Neuron (in vitro differentiated cells): ENCODE measurements around the gene CCNY.

Experiments
- H2AFZ ChIP-seq: one replicate; pipeline ENCODE4 v1.6.1; 2013; ENCODE audit warnings: low read depth, mild to moderate bottlenecking, inconsistent platforms, low read length, moderate library complexity
- H3K27me3 ChIP-seq: one replicate; pipeline ENCODE4 v1.6.1; 2013; ENCODE audit warnings: low read length; ENCODE audit not compliant: insufficient read depth
- H3K36me3 ChIP-seq: one replicate; pipeline ENCODE4 v1.6.1; 2013; ENCODE audit warnings: low read length; ENCODE audit not compliant: insufficient read depth
- H3K4me1 ChIP-seq: one replicate; pipeline ENCODE4 v1.6.1; 2013; ENCODE audit warnings: low read length; ENCODE audit not compliant: insufficient read depth
- H3K4me3 ChIP-seq: 2 replicates; pipeline ENCODE4 v1.5.1; 2013; ENCODE audit warnings: mild to moderate bottlenecking, low read length, moderate library complexity
- H3K9me3 ChIP-seq: one replicate; pipeline ENCODE4 v1.6.1; 2013; ENCODE audit warnings: low read length

CCNY gene

DNA sequence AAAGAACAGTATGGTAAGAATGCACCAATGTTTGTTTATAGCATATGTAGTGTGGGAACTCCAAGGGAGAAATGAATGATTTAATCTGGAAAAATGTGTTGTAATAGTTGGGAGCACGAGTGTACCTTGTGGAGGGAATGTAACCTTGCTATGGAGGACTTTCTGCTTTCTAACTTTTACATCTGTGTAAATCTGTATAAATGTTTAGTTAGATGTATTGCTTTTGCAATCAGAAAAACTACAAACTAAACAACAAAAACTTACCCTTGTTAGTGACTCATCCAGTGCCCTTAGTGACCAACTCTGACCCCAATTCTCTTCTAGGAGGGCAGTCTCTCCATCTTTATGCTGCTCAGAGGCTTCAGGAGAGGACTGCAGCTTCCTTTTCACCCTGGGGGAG is 89.3 kb downstream of the CCNY start:
- peaks cover 62% of the 10 kb centered on the region for H3K4me1 ChIP-seq

DNA sequence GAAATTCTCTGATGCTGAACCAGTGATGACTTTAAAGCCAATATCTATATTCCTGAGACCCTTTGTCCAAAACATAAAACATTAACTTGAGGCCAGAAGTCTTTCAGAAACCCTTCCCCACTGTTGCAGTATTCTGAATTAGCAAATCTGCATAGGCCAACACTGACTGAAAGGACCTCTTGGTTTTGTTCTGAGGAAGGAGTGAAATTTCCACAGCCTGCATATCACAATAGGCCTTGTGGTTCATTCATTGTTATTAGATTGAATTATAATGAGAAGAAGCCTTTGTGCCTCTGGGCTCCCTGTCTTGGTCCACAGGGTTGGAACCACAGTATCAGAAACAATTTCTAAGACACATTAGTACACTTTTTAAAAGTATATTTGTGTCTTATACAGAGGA is 90.3 kb downstream of the CCNY start:
- no peaks in the 10 kb centered on the region for H3K36me3 ChIP-seq
- peaks cover 56% of the 10 kb centered on the region for H3K4me1 ChIP-seq
- H3K27me3 ChIP-seq, result no peaks in the 10 kb centered on the region
- no peak overlapping the region for H3K4me3 ChIP-seq
- no peak overlapping the region for H2AFZ ChIP-seq
- no peaks in the 10 kb centered on the region for H3K9me3 ChIP-seq

More for the DNA sequence above, 89.3 kb downstream of the CCNY start:
- H3K4me3 ChIP-seq, result no peak overlapping the region
- no peak overlapping the region for H2AFZ ChIP-seq
- no peaks in the 10 kb centered on the region for H3K9me3 ChIP-seq
- H3K27me3 ChIP-seq, result no peaks in the 10 kb centered on the region
- no peaks in the 10 kb centered on the region for H3K36me3 ChIP-seq

DNA sequence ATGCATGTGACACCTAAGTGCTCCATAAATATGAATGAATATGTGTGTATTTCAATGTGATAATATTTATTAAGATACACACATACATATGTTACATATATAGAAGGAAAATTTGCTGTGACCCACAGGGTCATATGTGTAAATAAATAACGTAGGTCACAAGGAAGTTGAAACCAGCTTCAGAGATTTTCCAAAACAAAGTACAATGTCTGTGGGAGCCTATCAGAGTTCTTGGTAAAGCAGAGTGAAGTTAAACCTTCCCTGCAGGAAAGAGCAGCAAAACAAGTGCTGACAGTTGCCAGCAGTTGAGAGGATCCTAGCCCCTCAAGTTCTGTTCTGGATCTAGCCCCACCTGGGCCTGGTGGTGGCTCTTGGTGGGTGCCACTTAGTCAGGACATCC is 91.2 kb downstream of the CCNY start:
- Histone ChIP-seq H3K4me3 (no peak overlapping the region), H2AFZ (no peak overlapping the region), H3K4me1 (peaks cover 48% of the 10 kb centered on the region), H3K9me3 (no peaks in the 10 kb centered on the region), H3K27me3 (no peaks in the 10 kb centered on the region), H3K36me3 (no peaks in the 10 kb centered on the region)

DNA sequence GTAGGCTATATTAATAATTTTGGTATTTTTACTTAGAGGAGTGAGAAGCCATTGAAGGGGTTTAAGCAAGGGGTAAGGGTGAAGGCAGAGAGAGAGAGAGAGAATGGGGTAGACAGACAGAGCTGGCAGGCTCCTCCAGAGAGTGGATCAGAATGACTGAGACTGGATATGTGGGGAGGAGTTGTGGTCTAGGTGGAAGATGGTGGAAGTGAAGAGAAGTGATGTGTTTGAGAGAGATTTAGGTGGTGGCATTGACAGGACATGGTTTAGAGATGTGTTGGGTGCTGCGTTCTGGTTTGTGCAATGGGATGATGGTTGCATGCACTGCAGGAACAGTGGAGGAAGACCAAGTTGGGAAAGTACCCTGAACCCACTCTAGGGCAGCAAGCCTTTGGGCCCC is 92.2 kb downstream of the CCNY start:
- H3K4me3 ChIP-seq, result no peak overlapping the region

DNA sequence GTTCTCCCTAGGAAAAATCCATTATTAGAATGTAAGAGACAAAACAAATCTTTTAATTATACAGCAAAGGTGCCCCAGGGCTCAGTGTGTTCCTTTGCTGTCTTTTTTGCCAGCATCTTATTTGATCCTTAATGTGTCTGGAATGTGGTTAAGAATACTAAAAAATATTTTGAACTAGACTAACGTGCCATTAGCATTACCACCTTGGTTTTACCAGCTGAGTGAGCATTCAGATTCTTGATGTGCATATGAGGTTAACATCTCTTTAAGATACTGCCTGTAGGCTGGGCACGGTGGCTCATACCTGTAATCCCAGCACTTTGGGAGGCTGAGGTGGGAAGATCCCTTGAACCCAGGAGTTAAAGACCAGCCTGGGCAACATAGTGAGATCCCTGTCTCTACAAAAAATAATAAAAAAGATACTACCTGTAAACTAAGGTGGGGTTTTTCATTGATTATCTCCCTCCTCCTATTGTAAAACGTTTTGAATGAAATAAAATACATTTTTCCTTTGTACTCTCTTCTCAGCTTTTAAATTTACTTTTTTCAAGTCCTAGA is 96.6 kb downstream of the CCNY start:
- no peaks in the 10 kb centered on the region for H3K27me3 ChIP-seq
- H3K9me3 ChIP-seq, result peaks cover 2% of the 10 kb centered on the region
- H2AFZ ChIP-seq, result no peak overlapping the region
- H3K4me3 ChIP-seq, result no peak overlapping the region
- H3K4me1 ChIP-seq, result peaks cover 4% of the 10 kb centered on the region
- no peaks in the 10 kb centered on the region for H3K36me3 ChIP-seq

More for the DNA sequence above, 92.2 kb downstream of the CCNY start:
- Histone ChIP-seq H3K27me3 (no peaks in the 10 kb centered on the region), H2AFZ (no peak overlapping the region), H3K4me1 (peaks cover 38% of the 10 kb centered on the region), H3K9me3 (no peaks in the 10 kb centered on the region), H3K36me3 (no peaks in the 10 kb centered on the region)

DNA sequence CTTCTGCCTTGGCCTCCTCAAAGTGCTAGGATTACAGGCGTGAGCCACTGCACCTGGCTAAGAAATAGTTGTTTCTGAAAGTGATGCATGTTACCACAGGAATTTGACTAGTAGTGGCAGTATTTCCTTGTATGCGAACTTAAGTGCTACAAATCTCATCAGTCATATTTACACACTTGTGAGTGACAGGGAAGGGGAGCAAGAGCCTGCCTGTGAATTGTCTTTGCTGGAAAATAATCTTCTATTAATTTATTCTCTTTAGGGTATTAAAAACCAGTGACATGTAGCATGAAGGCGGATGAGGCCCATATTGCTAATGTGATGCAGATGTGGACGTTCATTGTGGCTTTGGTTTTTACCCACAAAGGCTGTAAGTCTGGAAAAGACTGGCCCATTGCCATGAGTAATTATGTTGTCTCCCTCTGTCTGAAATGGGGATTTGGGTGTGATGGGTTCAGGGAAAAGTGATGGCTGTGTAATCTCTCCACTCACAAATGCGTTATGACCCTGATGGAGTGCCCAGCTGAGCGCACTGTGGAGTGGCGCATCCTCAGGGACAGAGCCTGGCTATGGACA is 97.6 kb downstream of the CCNY start:
- no peak overlapping the region for H2AFZ ChIP-seq
- H3K4me3 ChIP-seq, result no peak overlapping the region
- H3K4me1 ChIP-seq, result peaks cover 4% of the 10 kb centered on the region
- no peaks in the 10 kb centered on the region for H3K27me3 ChIP-seq
- H3K36me3 ChIP-seq, result no peaks in the 10 kb centered on the region
- H3K9me3 ChIP-seq, result peaks cover 2% of the 10 kb centered on the region

DNA sequence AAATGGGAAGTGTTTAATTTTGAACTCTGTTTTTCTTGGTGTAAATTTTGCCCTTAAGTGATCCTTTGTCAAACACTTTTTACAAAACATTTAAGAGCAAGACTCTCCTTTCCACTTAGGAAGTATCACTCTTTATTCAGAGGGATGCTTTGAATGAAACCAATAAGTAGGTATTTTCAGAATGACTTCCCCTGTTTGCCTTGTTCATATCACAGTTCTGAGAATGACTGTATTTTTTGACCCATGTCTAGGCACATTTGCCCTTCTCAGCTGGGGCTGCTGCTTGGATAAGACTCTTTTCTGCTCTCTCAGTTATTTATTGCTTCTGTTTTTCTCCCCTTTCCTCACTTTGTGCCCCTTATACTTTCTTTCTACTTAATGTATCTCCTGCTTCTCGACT is 98.2 kb downstream of the CCNY start:
- no peaks in the 10 kb centered on the region for H3K36me3 ChIP-seq
- H2AFZ ChIP-seq, result no peak overlapping the region
- peaks cover 4% of the 10 kb centered on the region for H3K4me1 ChIP-seq
- H3K27me3 ChIP-seq, result no peaks in the 10 kb centered on the region
- no peak overlapping the region for H3K4me3 ChIP-seq
- peaks cover 2% of the 10 kb centered on the region for H3K9me3 ChIP-seq

DNA sequence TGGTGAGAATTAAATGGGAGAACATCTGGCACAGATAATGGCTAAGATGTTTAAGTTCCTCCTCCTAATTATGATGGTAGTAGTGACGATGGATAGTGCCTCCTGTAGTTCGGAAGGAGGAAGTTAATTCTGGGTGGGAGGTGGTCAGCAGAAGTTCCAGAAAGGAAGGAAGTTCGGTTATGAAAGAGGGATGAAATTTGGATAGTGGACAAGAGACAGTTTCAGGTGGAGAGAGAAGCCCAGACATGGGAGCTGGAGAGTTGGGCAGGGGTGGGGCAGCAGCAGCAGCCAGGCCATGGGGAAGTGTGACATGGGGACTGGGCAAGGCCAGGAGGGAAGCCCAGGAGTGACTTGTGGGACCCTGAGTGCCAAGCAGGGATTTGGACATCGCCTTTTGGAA is 99.5 kb downstream of the CCNY start:
- Histone ChIP-seq H3K36me3 (no peaks in the 10 kb centered on the region), H2AFZ (no peak overlapping the region), H3K4me1 (peaks cover 4% of the 10 kb centered on the region), H3K9me3 (peaks cover 2% of the 10 kb centered on the region), H3K4me3 (no peak overlapping the region), H3K27me3 (no peaks in the 10 kb centered on the region)

DNA sequence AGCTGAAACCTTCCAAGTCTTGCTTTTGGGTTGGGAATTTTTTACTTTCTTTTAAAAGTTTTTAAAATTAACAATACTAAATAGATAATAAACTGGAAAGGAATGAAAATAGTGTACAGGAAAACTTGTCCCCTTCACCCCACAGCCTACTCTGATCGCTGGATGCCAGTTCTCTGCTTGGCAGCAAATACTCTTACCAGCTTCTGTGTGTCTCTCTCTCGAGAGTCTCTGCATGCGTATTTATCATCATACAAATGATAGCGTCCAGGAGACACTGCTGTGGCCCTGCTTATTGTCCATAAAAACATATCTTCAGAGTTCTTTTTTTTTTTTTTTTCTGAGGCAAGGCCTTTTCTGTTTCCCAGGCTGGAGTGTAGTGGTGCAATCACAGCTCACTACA is 101.5 kb downstream of the CCNY start:
- H3K36me3 ChIP-seq, result no peaks in the 10 kb centered on the region
- H2AFZ ChIP-seq, result no peak overlapping the region
- no peaks in the 10 kb centered on the region for H3K27me3 ChIP-seq
- H3K4me3 ChIP-seq, result no peak overlapping the region
- peaks cover 2% of the 10 kb centered on the region for H3K9me3 ChIP-seq
- no peaks in the 10 kb centered on the region for H3K4me1 ChIP-seq

DNA sequence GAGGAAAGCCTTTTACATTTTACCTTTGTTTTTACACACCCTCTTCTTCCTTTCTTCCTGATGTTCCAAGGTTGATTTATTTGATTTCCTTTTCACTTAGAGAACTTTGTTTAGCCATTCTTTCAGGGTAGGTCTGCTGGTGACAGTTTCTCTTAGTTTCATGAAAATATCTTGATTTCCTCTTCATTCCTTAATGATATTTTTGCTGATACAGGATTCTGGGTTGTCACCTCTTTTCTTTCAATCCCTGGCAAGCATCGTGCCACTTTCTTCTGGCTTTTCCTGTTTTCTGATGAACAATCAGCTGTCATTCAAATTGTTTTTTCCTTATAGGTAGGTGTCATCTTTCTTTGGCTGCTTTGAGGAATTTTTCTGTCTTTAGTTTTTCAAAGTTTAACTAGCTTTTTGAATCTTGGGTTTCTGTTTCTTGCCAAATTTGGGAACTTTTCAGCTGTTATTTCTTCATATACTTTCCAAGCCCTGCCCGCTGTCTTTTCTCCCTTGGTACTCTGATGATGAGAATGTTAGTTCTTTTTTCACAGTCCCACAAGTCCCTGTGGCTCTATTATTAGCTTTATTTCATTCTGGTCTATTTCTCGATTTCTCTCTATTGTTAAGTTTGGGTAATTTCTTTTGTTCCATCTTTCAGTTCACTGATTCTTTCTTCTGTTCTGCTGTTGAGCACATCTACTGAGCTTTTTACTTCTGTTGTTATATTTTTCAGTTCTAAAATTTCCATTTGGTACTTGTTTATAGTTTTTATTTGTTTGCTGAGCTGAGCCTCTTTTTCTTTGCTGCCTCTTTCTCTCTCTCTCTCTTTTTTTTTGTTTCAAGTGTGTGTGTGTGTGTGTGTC is 102.6 kb downstream of the CCNY start:
- H3K4me1 ChIP-seq, result no peaks in the 10 kb centered on the region
- no peaks in the 10 kb centered on the region for H3K27me3 ChIP-seq
- H3K9me3 ChIP-seq, result peaks cover 6% of the 10 kb centered on the region
- no peak overlapping the region for H2AFZ ChIP-seq
- no peaks in the 10 kb centered on the region for H3K36me3 ChIP-seq
- H3K4me3 ChIP-seq, result no peak overlapping the region

DNA sequence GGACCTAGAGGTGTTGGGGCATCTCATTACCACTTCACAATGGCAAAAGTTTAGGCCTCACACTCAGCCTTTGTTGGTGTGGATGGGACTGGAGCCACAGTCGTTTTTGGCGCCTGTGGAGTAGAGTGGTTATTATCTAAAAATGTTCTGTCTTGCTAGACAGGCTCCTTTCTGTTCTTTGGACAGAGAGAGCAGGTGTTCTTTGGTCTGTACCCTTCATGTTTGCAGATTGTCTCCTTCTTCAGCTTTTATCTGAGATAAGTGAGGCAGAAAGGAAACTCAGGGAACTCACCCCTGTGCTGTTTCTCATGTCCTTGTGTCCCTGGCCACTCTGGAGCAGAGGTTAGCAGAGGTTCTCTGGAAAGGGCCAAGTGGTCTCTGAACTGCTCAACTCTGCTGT is 103.7 kb downstream of the CCNY start:
- H3K27me3 ChIP-seq, result no peaks in the 10 kb centered on the region
- H3K36me3 ChIP-seq, result no peaks in the 10 kb centered on the region
- peaks cover 8% of the 10 kb centered on the region for H3K9me3 ChIP-seq
- no peak overlapping the region for H3K4me3 ChIP-seq
- no peak overlapping the region for H2AFZ ChIP-seq
- H3K4me1 ChIP-seq, result no peaks in the 10 kb centered on the region

DNA sequence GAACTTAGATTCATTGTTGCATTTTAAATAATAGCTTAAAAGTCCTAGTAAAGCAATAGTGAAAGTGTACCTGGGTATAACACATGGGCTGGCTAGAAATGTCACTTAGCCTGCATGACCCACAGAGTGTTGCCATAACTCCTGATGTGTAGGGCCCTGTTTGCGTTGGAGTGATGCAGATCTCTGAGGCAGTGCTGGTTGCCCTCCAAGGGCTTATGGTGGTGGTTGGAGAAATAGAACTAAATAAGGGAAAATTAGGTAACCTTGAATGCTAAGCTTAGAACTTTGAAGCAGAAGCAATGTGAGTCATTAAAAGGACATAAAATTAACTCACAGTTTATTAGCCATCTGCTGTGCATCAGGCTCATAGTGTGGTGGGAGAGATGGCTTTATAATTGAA is 105.7 kb downstream of the CCNY start:
- no peaks in the 10 kb centered on the region for H3K4me1 ChIP-seq
- no peaks in the 10 kb centered on the region for H3K27me3 ChIP-seq
- no peaks in the 10 kb centered on the region for H3K36me3 ChIP-seq
- H2AFZ ChIP-seq, result no peak overlapping the region
- H3K9me3 ChIP-seq, result peaks cover 8% of the 10 kb centered on the region
- H3K4me3 ChIP-seq, result no peak overlapping the region

DNA sequence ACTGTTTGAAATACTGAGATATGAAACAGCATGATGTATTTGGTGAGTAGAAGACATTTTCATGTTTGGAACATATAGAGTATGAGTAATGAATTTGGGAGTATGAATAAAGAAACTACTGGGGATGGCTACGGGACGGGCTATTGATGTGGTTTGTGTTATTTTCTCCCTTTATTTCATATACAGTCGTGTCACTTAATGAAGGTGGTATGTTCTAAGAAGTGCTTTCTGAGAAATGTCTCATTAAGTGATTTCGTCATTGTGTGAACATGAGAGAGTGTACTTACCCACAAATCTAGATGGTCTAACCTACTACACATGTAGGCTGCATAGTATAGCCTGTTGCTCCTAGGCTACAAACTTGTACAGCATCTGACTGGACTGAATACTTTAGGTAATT is 106.3 kb downstream of the CCNY start:
- H3K4me3 ChIP-seq, result no peak overlapping the region
- H3K36me3 ChIP-seq, result no peaks in the 10 kb centered on the region
- peaks cover 8% of the 10 kb centered on the region for H3K9me3 ChIP-seq
- peaks cover 2% of the 10 kb centered on the region for H3K4me1 ChIP-seq
- no peaks in the 10 kb centered on the region for H3K27me3 ChIP-seq
- H2AFZ ChIP-seq, result no peak overlapping the region
